ENCODE data around the gene TF.
"Not testable (repeated sequence)": the region's sequence is repeated elsewhere in the genome, so short reads cannot be mapped to it uniquely, and the experiment has no call there.

Gene TF

DNA sequence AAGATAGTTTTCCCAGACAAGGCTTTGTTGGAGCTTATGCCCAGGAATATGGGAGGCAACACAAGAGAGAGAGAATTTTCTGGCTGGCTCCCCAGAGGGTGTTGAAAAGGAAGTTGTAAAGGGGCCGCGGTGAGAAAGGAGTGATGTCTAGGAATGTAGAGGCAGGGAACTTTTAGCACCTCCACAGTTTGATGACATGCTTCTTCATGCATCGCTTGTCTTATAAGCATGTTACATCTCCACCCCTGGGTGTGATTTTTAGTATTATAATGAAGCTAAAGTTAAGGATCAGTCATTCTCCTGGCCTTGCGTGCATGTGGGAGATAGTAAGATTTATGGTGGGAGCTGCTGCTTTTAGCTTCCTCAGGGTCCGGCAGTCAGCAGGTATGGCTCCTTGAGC lies 32.8 kb upstream of the TF start:
- no peak overlapping the region for H3K27ac ChIP-seq (ENCODE audit: low read depth, low read length)
- no peaks in the 10 kb centered on the region for H3K36me3 ChIP-seq (ENCODE audit: insufficient read depth, low read length)
- no peak overlapping the region for H3K9ac ChIP-seq (ENCODE audit: low read length)
- H3K4me3 ChIP-seq (ENCODE audit: low read depth in 1 of 2, low read length in 2 of 2): no peak overlapping the region
- no peaks in the 10 kb centered on the region for H3K4me1 ChIP-seq (ENCODE audit: insufficient read depth, low read length)
- no peaks in the 10 kb centered on the region for H3K9me3 ChIP-seq (ENCODE audit: low read length)
- no peaks in the 10 kb centered on the region for H3K27me3 ChIP-seq (ENCODE audit: control insufficient read depth in 1 of 2, insufficient read depth in 2 of 2, low read length in 2 of 2)

DNA sequence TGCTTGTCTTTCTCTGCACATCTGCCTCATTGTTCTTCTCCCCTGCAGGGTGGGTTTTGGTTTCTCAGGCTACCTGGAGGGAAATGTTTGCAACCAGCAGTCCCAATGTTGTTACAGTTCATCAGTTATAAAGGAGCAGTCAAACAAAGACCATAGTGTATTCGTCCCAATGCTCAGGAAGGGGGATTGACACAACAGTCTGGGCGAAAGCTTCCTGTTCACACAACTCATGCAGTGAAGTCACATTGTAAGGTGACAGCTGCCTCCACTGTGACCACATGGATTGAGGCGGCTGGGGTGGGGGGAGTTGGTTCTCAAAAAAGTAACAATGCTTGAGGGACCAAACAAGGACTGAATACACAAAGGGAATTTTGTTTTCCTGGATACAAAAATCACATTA lies 28.8 kb upstream of the TF start:
- no peaks in the 10 kb centered on the region for H3K9me3 ChIP-seq (ENCODE audit: low read length)
- H3K4me1 ChIP-seq (ENCODE audit: insufficient read depth, low read length): no peaks in the 10 kb centered on the region
- no peaks in the 10 kb centered on the region for H3K36me3 ChIP-seq (ENCODE audit: insufficient read depth, low read length)
- H3K9ac ChIP-seq (ENCODE audit: low read length): no peak overlapping the region
- H3K27ac ChIP-seq (ENCODE audit: low read depth, low read length): no peak overlapping the region
- H3K4me3 ChIP-seq (ENCODE audit: low read depth in 1 of 2, low read length in 2 of 2): no peak overlapping the region
- no peaks in the 10 kb centered on the region for H3K27me3 ChIP-seq (ENCODE audit: control insufficient read depth in 1 of 2, insufficient read depth in 2 of 2, low read length in 2 of 2)

DNA sequence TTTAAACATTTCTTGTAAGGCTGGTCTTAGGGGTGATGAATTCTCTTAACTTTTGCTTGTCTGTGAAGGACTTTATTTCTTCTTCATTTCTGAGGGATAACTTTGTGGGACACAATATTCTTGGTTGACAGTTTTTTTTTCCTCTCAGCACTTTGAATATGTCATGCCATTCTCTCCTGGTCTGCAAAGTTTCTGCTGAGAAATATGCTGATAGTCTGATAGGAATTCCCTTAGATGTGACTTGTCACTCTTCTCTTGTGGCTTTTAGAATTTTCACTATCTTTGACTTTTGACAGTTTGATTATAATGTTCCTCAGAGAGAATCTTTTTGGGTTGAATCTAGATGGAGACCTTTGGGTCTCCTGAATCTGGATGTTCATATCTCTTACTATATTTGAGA lies 23.3 kb upstream of the TF start:
- Histone ChIP-seq H3K27me3 (ENCODE audit: control insufficient read depth in 1 of 2, insufficient read depth in 2 of 2, low read length in 2 of 2) (no peaks in the 10 kb centered on the region), H3K4me1 (ENCODE audit: insufficient read depth, low read length) (no peaks in the 10 kb centered on the region), H3K9me3 (ENCODE audit: low read length) (no peaks in the 10 kb centered on the region), H3K4me3 (ENCODE audit: low read depth in 1 of 2, low read length in 2 of 2) (no peak overlapping the region), H3K36me3 (ENCODE audit: insufficient read depth, low read length) (no peaks in the 10 kb centered on the region), H3K27ac (ENCODE audit: low read depth, low read length) (no peak overlapping the region), H3K9ac (ENCODE audit: low read length) (no peak overlapping the region)

DNA sequence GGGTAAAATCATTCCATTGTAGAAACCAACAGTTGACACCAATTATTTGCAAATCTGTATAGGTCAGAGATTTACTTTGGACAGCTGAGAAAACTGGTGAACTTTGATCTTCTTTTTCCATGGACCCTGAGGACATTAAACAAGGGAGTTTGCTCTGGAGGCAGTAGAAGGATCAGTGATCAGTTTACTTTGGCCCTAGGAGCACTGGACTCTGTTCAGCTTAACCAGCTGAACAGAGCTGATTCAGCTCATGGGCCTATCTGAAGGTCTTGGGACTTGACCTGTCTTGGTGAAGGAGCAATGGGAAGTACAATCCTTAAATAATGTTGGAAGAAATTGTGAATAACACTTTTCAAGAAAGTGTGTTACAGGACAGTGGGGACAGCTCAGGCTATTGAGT lies 15.2 kb upstream of the TF start:
- Histone ChIP-seq H3K9me3 (ENCODE audit: low read length) (no peaks in the 10 kb centered on the region), H3K4me3 (ENCODE audit: low read depth in 1 of 2, low read length in 2 of 2) (no peak overlapping the region), H3K9ac (ENCODE audit: low read length) (no peak overlapping the region), H3K4me1 (ENCODE audit: insufficient read depth, low read length) (no peaks in the 10 kb centered on the region), H3K27ac (ENCODE audit: low read depth, low read length) (no peak overlapping the region), H3K36me3 (ENCODE audit: insufficient read depth, low read length) (no peaks in the 10 kb centered on the region), H3K27me3 (ENCODE audit: control insufficient read depth in 1 of 2, insufficient read depth in 2 of 2, low read length in 2 of 2) (no peaks in the 10 kb centered on the region)

DNA sequence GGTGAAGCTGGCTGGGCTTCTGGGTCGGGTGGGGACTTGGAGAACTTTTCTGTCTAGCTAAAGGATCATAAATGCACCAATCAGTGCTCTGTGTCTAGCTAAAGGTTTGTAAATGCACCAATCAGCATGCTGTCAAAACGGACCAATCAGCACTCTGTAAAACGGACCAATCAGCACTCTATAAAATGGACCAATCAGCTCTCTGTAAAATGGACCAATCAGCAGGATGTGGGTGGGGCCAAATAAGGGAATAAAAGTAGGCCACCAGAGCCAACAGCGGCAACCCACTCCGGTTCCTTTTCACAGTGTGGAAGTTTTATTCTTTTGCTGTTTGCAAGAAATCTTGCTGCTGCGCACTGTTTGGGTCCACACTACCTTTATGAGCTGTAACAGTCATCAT lies 14.0 kb upstream of the TF start:
- not testable (repeated sequence) for H3K27me3 ChIP-seq (ENCODE audit: control insufficient read depth in 1 of 2, insufficient read depth in 2 of 2, low read length in 2 of 2); H3K4me3 ChIP-seq (ENCODE audit: low read depth in 1 of 2, low read length in 2 of 2); H3K9me3 ChIP-seq (ENCODE audit: low read length); H3K36me3 ChIP-seq (ENCODE audit: insufficient read depth, low read length); H3K4me1 ChIP-seq (ENCODE audit: insufficient read depth, low read length); H3K9ac ChIP-seq (ENCODE audit: low read length); H3K27ac ChIP-seq (ENCODE audit: low read depth, low read length)

DNA sequence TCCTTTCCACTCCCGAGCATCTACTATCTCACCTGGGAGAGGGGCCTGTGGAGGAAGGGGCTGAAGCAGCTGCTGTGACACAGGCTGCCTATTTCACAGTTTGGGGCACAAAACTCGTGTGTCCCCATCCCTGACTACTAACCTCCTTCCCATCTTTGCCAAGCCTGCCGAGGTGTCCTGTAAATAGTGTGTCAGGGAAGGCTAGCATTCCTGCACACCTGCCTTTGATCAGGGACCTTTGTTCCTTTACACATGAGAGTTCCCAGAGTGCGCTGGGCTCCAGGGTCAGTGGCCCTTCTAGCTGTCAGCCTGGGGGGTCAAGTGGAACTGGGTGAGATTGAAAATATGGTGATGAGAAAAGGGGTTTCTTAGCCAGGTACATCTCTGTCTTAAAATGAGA lies 13.0 kb upstream of the TF start:
- no peak overlapping the region for H3K27ac ChIP-seq (ENCODE audit: low read depth, low read length)
- H3K27me3 ChIP-seq (ENCODE audit: control insufficient read depth in 1 of 2, insufficient read depth in 2 of 2, low read length in 2 of 2): no peaks in the 10 kb centered on the region
- no peaks in the 10 kb centered on the region for H3K36me3 ChIP-seq (ENCODE audit: insufficient read depth, low read length)
- H3K4me3 ChIP-seq (ENCODE audit: low read depth in 1 of 2, low read length in 2 of 2): no peak overlapping the region
- no peak overlapping the region for H3K9ac ChIP-seq (ENCODE audit: low read length)
- no peaks in the 10 kb centered on the region for H3K9me3 ChIP-seq (ENCODE audit: low read length)
- no peaks in the 10 kb centered on the region for H3K4me1 ChIP-seq (ENCODE audit: insufficient read depth, low read length)

DNA sequence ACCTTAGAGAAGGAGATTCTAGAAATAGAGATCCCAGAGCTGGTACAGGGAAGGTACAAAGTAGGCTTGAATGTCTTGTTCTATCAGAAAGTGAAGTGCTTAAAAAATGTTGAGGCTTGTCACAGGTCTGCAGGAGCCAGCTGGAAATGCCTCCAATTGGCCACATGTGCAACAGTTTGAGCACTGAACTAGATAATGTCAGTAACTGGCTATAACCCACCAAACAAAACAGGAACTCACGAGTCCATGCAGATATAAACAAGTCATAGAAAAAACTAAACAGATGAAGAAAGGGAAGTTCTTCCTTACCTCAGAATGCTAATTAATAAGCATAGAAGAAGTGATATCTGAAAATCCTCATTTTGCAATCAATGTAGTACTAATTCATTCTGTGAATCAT lies 11.9 kb upstream of the TF start:
- H3K4me1 ChIP-seq (ENCODE audit: insufficient read depth, low read length): no peaks in the 10 kb centered on the region
- H3K36me3 ChIP-seq (ENCODE audit: insufficient read depth, low read length): no peaks in the 10 kb centered on the region
- no peaks in the 10 kb centered on the region for H3K9me3 ChIP-seq (ENCODE audit: low read length)
- H3K9ac ChIP-seq (ENCODE audit: low read length): no peak overlapping the region
- no peak overlapping the region for H3K27ac ChIP-seq (ENCODE audit: low read depth, low read length)
- H3K27me3 ChIP-seq (ENCODE audit: control insufficient read depth in 1 of 2, insufficient read depth in 2 of 2, low read length in 2 of 2): no peaks in the 10 kb centered on the region
- no peak overlapping the region for H3K4me3 ChIP-seq (ENCODE audit: low read depth in 1 of 2, low read length in 2 of 2)

DNA sequence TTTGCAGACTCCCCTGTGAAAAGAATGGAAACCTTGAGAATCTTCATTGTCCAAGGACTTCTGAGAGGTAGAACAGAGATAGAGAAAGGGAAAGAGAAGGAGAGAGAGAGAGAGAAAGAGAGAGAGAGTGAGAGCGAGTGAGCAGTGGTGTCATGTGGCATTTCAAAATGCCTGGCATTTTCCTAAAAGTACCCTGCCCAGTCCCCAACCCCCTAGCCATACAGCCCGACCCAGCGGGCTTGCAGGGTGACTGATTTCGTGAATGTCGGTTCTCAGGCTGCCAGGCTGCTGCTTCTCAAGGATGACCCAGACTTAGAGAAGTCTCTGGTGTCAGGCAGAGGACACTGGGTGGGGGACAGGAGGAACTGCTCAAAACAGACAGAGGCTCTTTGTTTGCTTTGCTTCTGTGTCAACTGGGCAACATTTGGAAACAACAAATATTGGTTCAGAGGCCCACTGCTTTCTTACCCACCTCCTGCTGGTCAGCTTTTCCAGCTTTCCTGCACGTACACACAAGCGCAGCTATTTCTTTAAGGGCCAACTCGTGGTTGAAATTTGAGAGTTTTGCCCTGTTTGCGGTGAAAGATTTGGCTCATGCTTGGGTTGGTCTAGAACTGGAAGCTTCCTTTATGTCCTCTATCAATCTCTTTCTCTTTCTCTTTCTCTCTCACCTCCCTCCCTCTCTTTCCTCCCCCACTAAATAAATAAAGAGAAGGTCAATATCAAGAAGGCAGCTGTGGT lies 3.7 kb upstream of the TF start:
- no peak overlapping the region for H3K4me3 ChIP-seq (ENCODE audit: low read depth in 1 of 2, low read length in 2 of 2)
- H3K27me3 ChIP-seq (ENCODE audit: control insufficient read depth in 1 of 2, insufficient read depth in 2 of 2, low read length in 2 of 2): no peaks in the 10 kb centered on the region
- peaks cover 4% of the 10 kb centered on the region for H3K4me1 ChIP-seq (ENCODE audit: insufficient read depth, low read length)
- H3K9ac ChIP-seq (ENCODE audit: low read length): no peak overlapping the region
- H3K27ac ChIP-seq (ENCODE audit: low read depth, low read length): no peak overlapping the region
- H3K9me3 ChIP-seq (ENCODE audit: low read length): no peaks in the 10 kb centered on the region
- no peaks in the 10 kb centered on the region for H3K36me3 ChIP-seq (ENCODE audit: insufficient read depth, low read length)

DNA sequence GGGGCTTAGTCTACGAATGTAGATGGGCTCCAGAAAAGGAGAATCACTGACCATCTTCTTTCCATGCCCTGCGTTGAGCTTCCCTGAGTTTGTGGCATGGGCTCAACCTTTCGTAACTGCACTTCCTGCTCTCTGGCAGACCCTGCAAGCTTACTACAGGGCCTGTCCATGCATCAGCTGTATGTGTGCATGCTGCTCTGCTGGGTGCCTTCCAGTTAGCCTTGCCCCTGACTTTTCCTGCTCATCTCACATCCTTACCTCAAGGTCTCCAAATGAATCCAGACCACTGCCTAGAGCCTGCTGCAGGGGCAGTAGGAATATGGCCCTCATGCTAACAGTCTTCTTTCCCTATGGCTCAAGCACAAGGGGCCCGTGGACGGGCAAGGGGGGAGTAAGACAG lies 2.0 kb upstream of the TF start:
- Histone ChIP-seq H3K9me3 (ENCODE audit: low read length) (no peaks in the 10 kb centered on the region), H3K4me1 (ENCODE audit: insufficient read depth, low read length) (peaks cover 4% of the 10 kb centered on the region), H3K4me3 (ENCODE audit: low read depth in 1 of 2, low read length in 2 of 2) (no peak overlapping the region), H3K9ac (ENCODE audit: low read length) (no peak overlapping the region), H3K36me3 (ENCODE audit: insufficient read depth, low read length) (no peaks in the 10 kb centered on the region), H3K27me3 (ENCODE audit: control insufficient read depth in 1 of 2, insufficient read depth in 2 of 2, low read length in 2 of 2) (peaks cover 0 to 7% of the 10 kb centered on the region in 2 donors), H3K27ac (ENCODE audit: low read depth, low read length) (no peak overlapping the region)

DNA sequence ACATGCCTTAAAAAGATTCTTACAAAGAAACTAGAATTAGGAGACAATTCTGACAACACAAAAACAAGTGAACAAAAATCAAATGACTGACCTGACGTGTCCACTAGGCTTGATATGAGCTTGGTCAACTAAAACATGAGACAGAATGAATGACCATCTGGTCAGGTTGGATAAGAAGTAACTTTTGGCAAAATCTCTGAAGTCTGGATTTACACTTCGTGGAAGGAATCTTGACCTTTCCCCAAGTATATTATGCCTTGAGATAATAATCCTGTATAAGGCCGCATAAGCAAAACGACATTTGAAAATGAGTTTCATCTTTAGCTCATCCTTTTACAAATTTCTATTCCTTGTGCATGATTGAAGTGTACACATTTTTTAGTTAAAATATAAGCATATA lies 1.1 kb upstream of the TF start:
- H3K4me3 ChIP-seq (ENCODE audit: low read depth in 1 of 2, low read length in 2 of 2): no peak overlapping the region
- no peak overlapping the region for H3K9ac ChIP-seq (ENCODE audit: low read length)
- H3K36me3 ChIP-seq (ENCODE audit: insufficient read depth, low read length): no peaks in the 10 kb centered on the region
- H3K27ac ChIP-seq (ENCODE audit: low read depth, low read length): no peak overlapping the region
- H3K4me1 ChIP-seq (ENCODE audit: insufficient read depth, low read length): peaks cover 4% of the 10 kb centered on the region
- no peaks in the 10 kb centered on the region for H3K9me3 ChIP-seq (ENCODE audit: low read length)
- peaks cover 0 to 7% of the 10 kb centered on the region in 2 donors for H3K27me3 ChIP-seq (ENCODE audit: control insufficient read depth in 1 of 2, insufficient read depth in 2 of 2, low read length in 2 of 2)

DNA sequence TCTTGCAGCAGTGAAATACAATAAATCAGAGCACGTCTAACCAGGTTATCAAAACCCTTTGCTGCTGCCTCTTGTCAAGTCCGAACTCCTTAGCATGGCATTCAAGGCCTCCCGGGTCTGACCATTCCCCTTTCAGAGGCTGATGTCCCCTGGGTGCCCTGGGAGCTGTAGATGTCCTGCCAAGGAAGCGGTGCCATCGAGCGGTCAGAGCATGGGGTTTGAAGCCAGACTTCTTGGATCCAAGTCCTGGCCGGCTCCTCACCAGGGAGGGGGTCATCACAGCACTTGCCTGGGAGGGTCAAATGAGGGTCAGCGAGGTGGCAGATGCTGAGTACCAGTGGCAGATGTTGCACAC lies 496 bp downstream of the TF start:
- H3K9ac ChIP-seq (ENCODE audit: low read length): no peak overlapping the region
- H3K4me3 ChIP-seq (ENCODE audit: low read depth in 1 of 2, low read length in 2 of 2): no peak overlapping the region
- H3K27me3 ChIP-seq (ENCODE audit: control insufficient read depth in 1 of 2, insufficient read depth in 2 of 2, low read length in 2 of 2): peaks cover 0 to 7% of the 10 kb centered on the region in 2 donors

DNA sequence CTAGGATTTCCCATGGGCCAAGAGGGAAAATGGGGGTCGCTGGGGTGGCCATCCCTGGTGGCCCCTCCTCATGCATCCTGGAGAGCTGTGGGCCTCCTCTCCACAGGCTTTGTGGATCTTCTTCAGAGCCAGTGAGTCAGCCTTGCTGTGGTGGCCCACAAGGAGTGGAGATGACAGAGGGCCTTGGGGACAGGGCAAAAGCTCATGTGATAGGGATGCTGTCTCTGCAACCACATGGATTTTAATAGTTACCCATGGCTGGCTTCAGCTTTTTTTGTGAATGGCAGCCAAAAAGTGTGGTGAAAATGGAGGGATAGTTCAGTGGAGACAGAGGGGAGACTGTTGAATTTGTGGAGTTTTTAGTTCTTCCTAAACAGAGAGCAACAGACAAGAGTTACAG lies 1.2 kb downstream of the TF start:
- Histone ChIP-seq H3K27me3 (ENCODE audit: control insufficient read depth in 1 of 2, insufficient read depth in 2 of 2, low read length in 2 of 2) (peaks cover 0 to 7% of the 10 kb centered on the region in 2 donors), H3K4me3 (ENCODE audit: low read depth in 1 of 2, low read length in 2 of 2) (no peak overlapping the region), H3K36me3 (ENCODE audit: insufficient read depth, low read length) (no peaks in the 10 kb centered on the region), H3K9me3 (ENCODE audit: low read length) (no peaks in the 10 kb centered on the region), H3K9ac (ENCODE audit: low read length) (no peak overlapping the region), H3K4me1 (ENCODE audit: insufficient read depth, low read length) (peaks cover 4% of the 10 kb centered on the region), H3K27ac (ENCODE audit: low read depth, low read length) (no peak overlapping the region)

More for the DNA sequence above, 496 bp downstream of the TF start:
- Histone ChIP-seq H3K36me3 (ENCODE audit: insufficient read depth, low read length) (no peaks in the 10 kb centered on the region), H3K9me3 (ENCODE audit: low read length) (no peaks in the 10 kb centered on the region), H3K4me1 (ENCODE audit: insufficient read depth, low read length) (peaks cover 4% of the 10 kb centered on the region), H3K27ac (ENCODE audit: low read depth, low read length) (no peak overlapping the region)
